Hepatocyte (in vitro differentiated cells): ENCODE results near the gene TUBG1. TPM values are rescaled to one million over a fixed set of nuclear protein-coding genes. Genes with fewer than 3 reads are reported as not detected.
"Not testable (repeated sequence)": the region's sequence is repeated elsewhere in the genome, so short reads cannot be mapped to it uniquely, and the experiment has no call there.

Experiments
- DNase-seq: peaks from one replicate; pipeline ENCODE4 v3.0.0-alpha.2; 2016; ENCODE audit warnings: low spot score
- H2AFZ ChIP-seq: fragments of 200-600 bp; sonication (generic); 2 replicates; pipeline ENCODE4 v1.6.0; 2016; ENCODE audit warnings: antibody characterized with exemption, mild to moderate bottlenecking
- H3K27ac ChIP-seq: fragments of 200-600 bp; sonication (generic); 2 replicates; pipeline ENCODE4 v1.5.1; 2016; ENCODE audit warnings: mild to moderate bottlenecking
- H3K27me3 ChIP-seq: fragments of 200-600 bp; sonication (generic); 2 replicates; pipeline ENCODE4 v1.6.1; 2016
- H3K36me3 ChIP-seq: fragments of 200-600 bp; sonication (generic); replicated peaks from 2 replicates; pipeline ENCODE4 v1.5.1; 2016; ENCODE audit warnings: low read depth; ENCODE audit not compliant: insufficient read depth
- H3K4me1 ChIP-seq: fragments of 200-600 bp; sonication (generic); 2 replicates; pipeline ENCODE4 v1.5.1; 2016; ENCODE audit warnings: mild to moderate bottlenecking, moderate library complexity; ENCODE audit not compliant: insufficient read depth
- H3K4me2 ChIP-seq: fragments of 200-600 bp; sonication (generic); 2 replicates; pipeline ENCODE4 v1.6.0; 2016
- H3K4me3 ChIP-seq: fragments of 200-600 bp; sonication (generic); 2 replicates; pipeline ENCODE4 v1.5.1; 2016; ENCODE audit warnings: mild to moderate bottlenecking
- H3K79me2 ChIP-seq: fragments of 200-600 bp; sonication (generic); 2 replicates; pipeline ENCODE4 v1.6.0; 2017; ENCODE audit warnings: mild to moderate bottlenecking
- H3K9me2 ChIP-seq: fragments of 200-600 bp; sonication (generic); replicated peaks from 2 replicates; pipeline ENCODE4 v1.6.0; 2017; ENCODE audit warnings: mild to moderate bottlenecking; ENCODE audit not compliant: insufficient read depth
- H3K9me3 ChIP-seq: fragments of 200-600 bp; sonication (generic); 2 replicates; pipeline ENCODE4 v1.5.1; 2016; ENCODE audit warnings: low read depth, mild to moderate bottlenecking
- H4K20me1 ChIP-seq: fragments of 200-600 bp; sonication (generic); 2 replicates; pipeline ENCODE4 v1.6.0; 2016; ENCODE audit warnings: mild to moderate bottlenecking; ENCODE audit not compliant: insufficient read depth, poor library complexity, severe bottlenecking
- CTCF ChIP-seq: fragments of 200-600 bp; sonication (generic); IDR thresholded peaks from 2 replicates; pipeline ENCODE4 v1.5.1; 2016; ENCODE audit warnings: antibody characterized with exemption, mild to moderate bottlenecking; ENCODE audit not compliant: poor library complexity
- EZH2 ChIP-seq: fragments of 200-600 bp; sonication (generic); IDR thresholded peaks from 2 replicates; pipeline ENCODE4 v1.6.1; 2016; ENCODE audit warnings: antibody characterized with exemption, mild to moderate bottlenecking, borderline replicate concordance
- EZH2phosphoT487 ChIP-seq: fragments of 200-600 bp; sonication (generic); IDR thresholded peaks from one replicate; pipeline ENCODE4 v1.6.1; 2018; ENCODE audit warnings: antibody characterized with exemption, mild to moderate bottlenecking, low read depth, moderate library complexity; ENCODE audit not compliant: unreplicated experiment, severe bottlenecking
- WGBS: methylation state at CpG from one replicate; pipeline ENCODE4 v1.1.6; 2016; ENCODE audit warnings: low lambda C conversion rate; ENCODE audit errors: missing lambda C conversion rate; 5-methylcytosine and 5-hydroxymethylcytosine counted together
- polyA plus RNA-seq: library from polyadenylated mRNA; unstranded; fragments of >200 nt; fragmentation: Nextera tagmentation; extraction: Ambion mirVana; gene quantifications from 2 replicates; pipeline ENCODE4 v1.2.1, GENCODE V29; 2016
- total RNA-seq: library from RNA; depleted of rRNA; stranded (reverse); fragments of >200 nt; gene quantifications from 2 replicates; pipeline ENCODE4 v1.2.3, GENCODE V29; 2014

Gene TUBG1
- total and polyA plus RNA-seq, 2 experiments from 2014 or later = 33.7 to 81.2 TPM

GRCh38 chr17:42608305-42609181 lies 940 bp upstream of the TUBG1 start:
- Histone ChIP-seq H4K20me1 (peaks cover 41% of the 10 kb centered on the region), H3K9me2 (no peaks in the 10 kb centered on the region), H3K4me2 (peak overlapping the region; percentile 89), H3K4me1 (peaks cover 24% of the 10 kb centered on the region), H3K36me3 (no peaks in the 10 kb centered on the region), H3K4me3 (peak overlapping the region; percentile 40), H3K27ac (peak overlapping the region; percentile 69), H2AFZ (peak overlapping the region; percentile 29), H3K9me3 (no peaks in the 10 kb centered on the region), H3K27me3 (no peaks in the 10 kb centered on the region), H3K79me2 (peaks cover 63% of the 10 kb centered on the region)
- TF ChIP-seq EZH2 = no peak
- no peak for TF ChIP-seq EZH2phosphoT487
- no peak for TF ChIP-seq CTCF
- DNase-seq = peak; percentile 28
- WGBS = 2% methylated on average over 22 of the region's 30 CpGs

- H3K27ac ChIP-seq = peak overlapping the region; percentile 97
- not testable (repeated sequence) for H3K36me3 ChIP-seq, H3K27me3 ChIP-seq, H3K9me3 ChIP-seq, H3K9me2 ChIP-seq
- H4K20me1 ChIP-seq = peaks cover 28% of the 10 kb centered on the region
- 13% methylated on average over 24 of the region's 42 CpGs for WGBS
- H3K79me2 ChIP-seq = peaks cover 47% of the 10 kb centered on the region
- peaks cover 24% of the 10 kb centered on the region for H3K4me1 ChIP-seq
- DNase-seq = peak; percentile 27
- H3K4me2 ChIP-seq = peak overlapping the region; percentile 86
- H2AFZ ChIP-seq = peak overlapping the region; percentile 34
- H3K4me3 ChIP-seq = peak overlapping the region; percentile 84
Measured at GRCh38 chr17:42609814-42610801, 625 bp downstream of the TUBG1 start.

- Histone ChIP-seq H4K20me1 (peaks cover 12% of the 10 kb centered on the region), H3K4me2 (no peak overlapping the region), H3K36me3 (no peaks in the 10 kb centered on the region), H2AFZ (no peak overlapping the region), H3K27me3 (no peaks in the 10 kb centered on the region), H3K27ac (no peak overlapping the region), H3K9me2 (no peaks in the 10 kb centered on the region), H3K4me1 (peaks cover 15% of the 10 kb centered on the region), H3K79me2 (peaks cover 28% of the 10 kb centered on the region), H3K9me3 (no peaks in the 10 kb centered on the region), H3K4me3 (no peak overlapping the region)
- no peak for TF ChIP-seq EZH2phosphoT487
- DNase-seq = no peak
- WGBS = 97% methylated on average over 4 of the region's 4 CpGs
Measured at GRCh38 chr17:42612013-42612412, 2.5 kb downstream of the TUBG1 start.

GRCh38 chr17:42613699-42614295 lies 4.3 kb downstream of the TUBG1 start:
- no peaks in the 10 kb centered on the region for H4K20me1 ChIP-seq
- WGBS = 96% methylated on average over 16 of the region's 17 CpGs
- no peak overlapping the region for H3K27ac ChIP-seq
- H3K36me3 ChIP-seq = no peaks in the 10 kb centered on the region
- no peaks in the 10 kb centered on the region for H3K27me3 ChIP-seq
- H2AFZ ChIP-seq = no peak overlapping the region
- no peaks in the 10 kb centered on the region for H3K9me2 ChIP-seq
- H3K4me1 ChIP-seq = peaks cover 6% of the 10 kb centered on the region
- peaks cover 10% of the 10 kb centered on the region for H3K79me2 ChIP-seq
- no peak for TF ChIP-seq EZH2
- TF ChIP-seq CTCF = no peak
- no peak for TF ChIP-seq EZH2phosphoT487
- H3K9me3 ChIP-seq = no peaks in the 10 kb centered on the region
- no peak overlapping the region for H3K4me3 ChIP-seq
- no peak overlapping the region for H3K4me2 ChIP-seq
- DNase-seq = no peak
